ENCODE measurements around the gene ADAM33.

Gene ADAM33, protein sequence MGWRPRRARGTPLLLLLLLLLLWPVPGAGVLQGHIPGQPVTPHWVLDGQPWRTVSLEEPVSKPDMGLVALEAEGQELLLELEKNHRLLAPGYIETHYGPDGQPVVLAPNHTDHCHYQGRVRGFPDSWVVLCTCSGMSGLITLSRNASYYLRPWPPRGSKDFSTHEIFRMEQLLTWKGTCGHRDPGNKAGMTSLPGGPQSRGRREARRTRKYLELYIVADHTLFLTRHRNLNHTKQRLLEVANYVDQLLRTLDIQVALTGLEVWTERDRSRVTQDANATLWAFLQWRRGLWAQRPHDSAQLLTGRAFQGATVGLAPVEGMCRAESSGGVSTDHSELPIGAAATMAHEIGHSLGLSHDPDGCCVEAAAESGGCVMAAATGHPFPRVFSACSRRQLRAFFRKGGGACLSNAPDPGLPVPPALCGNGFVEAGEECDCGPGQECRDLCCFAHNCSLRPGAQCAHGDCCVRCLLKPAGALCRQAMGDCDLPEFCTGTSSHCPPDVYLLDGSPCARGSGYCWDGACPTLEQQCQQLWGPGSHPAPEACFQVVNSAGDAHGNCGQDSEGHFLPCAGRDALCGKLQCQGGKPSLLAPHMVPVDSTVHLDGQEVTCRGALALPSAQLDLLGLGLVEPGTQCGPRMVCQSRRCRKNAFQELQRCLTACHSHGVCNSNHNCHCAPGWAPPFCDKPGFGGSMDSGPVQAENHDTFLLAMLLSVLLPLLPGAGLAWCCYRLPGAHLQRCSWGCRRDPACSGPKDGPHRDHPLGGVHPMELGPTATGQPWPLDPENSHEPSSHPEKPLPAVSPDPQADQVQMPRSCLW

DNA sequence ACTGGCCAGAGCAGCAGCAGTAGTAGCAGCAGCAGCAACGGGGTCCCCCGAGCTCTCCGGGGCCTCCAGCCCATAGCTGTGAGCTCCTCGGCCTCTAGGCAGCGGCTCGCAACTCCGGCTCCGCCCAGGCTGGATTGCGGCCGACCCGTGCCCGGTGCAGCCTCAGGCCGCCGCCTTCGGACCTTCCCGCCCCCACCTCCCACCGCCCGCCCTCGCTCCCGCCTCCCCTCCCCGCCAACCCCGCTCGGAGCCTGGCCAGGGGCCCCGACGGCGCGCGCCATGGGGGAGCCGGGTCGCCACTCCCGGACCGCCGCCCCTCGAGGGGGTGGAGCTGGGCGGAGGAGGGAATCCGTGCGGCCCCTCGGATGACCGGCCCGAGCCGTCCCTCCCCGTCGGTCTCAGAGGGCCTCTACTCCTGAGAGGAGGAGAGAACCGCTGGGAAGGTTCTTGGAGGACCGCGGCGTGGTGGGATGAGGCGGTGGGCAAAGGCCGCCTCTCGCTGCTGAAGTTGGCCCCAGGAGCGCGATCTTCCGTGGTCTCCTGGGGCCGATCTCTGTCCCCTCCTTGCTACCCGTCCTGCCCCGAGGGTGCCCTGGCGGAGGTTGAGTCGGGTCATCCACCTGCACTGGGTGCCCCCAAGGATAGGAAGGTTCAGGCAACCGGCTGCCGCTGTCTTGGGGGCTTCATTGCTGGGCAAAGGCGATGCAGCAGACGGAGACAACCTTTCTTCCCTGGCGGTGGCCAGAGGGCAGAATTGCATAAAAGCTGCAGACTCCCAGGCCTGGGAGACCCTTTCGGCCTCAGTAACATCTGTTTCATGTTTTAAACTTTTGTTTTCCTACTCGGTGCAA is at the start of gene ADAM33:
Gene ADAM33, minus strand, starts transcription at position 80 of the 851 bp plus-strand sequence. Its CDS starts 6 bp downstream, at position 74.
- Histone ChIP-seq H3K4me3 (ENCODE audit: low read depth in 1 of 2, low read length in 1 of 2) (peak within 1 kb of the TSS in 1 of 2 experiments; percentile 7), H3K4me1 (ENCODE audit: control insufficient read depth in 1 of 2, insufficient read depth in 1 of 2, low read depth in 1 of 2, low read length in 1 of 2) (peaks cover 0 to 4% of the 10 kb centered on the region in 2 experiments), H3K27ac (no peak within 1 kb of the TSS), H3K36me3 (no peaks in the 10 kb centered on the region), H3K27me3 (peaks cover 96% of the 10 kb centered on the region), H3K9me3 (no peaks in the 10 kb centered on the region)
- TF ChIP-seq CTCF (IDR thresholded peaks at IDR 0.05), result no peak

DNA sequence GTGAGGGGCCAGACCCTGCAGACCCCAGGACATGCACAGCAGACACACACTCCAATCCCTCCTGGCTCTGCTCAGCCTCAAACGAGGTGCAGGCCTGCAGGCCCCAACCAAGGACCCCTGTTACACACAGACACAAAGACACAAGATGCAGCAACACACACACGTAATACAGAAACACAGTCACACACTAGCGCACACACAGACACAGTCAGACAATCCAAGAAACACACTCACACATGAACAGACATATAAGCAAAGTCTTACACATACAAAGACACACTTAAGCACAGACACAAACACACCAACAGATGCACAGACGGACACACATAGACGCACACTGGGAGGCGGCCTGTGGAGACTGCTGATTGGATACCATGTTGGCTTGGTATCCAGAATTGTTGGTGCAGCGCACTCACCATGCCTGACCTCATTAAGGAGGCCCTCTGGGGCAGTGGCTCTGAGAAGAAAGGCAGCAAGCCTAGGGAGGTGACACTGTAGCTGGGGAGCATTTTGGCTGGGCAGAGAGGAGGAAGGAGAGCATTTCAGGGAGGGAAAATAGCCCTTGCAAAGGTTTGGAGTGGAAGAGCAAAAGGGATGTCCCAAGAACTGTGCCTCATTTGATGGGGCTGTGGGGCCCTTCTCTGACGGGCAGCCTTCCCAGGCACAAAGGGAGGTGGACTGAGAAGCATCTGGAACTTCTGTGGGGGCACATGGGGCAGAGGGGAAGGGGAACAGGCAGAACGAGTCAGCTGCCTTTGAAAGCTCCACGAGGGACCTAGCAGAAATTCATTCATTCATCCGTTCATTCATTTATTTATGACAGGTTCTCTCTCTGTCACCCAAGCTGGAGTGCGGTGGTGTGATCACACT is 49.2 kb upstream of the ADAM33 start:
- Histone ChIP-seq H3K9me3 (no peaks in the 10 kb centered on the region), H3K36me3 (no peaks in the 10 kb centered on the region), H3K27ac (no peak overlapping the region), H3K4me3 (ENCODE audit: low read depth in 1 of 2, low read length in 1 of 2) (no peak overlapping the region), H3K27me3 (peaks cover 96% of the 10 kb centered on the region), H3K4me1 (ENCODE audit: control insufficient read depth in 1 of 2, insufficient read depth in 1 of 2, low read depth in 1 of 2, low read length in 1 of 2) (no peaks in the 10 kb centered on the region)
- no peak for TF ChIP-seq CTCF (IDR thresholded peaks at IDR 0.05)

DNA sequence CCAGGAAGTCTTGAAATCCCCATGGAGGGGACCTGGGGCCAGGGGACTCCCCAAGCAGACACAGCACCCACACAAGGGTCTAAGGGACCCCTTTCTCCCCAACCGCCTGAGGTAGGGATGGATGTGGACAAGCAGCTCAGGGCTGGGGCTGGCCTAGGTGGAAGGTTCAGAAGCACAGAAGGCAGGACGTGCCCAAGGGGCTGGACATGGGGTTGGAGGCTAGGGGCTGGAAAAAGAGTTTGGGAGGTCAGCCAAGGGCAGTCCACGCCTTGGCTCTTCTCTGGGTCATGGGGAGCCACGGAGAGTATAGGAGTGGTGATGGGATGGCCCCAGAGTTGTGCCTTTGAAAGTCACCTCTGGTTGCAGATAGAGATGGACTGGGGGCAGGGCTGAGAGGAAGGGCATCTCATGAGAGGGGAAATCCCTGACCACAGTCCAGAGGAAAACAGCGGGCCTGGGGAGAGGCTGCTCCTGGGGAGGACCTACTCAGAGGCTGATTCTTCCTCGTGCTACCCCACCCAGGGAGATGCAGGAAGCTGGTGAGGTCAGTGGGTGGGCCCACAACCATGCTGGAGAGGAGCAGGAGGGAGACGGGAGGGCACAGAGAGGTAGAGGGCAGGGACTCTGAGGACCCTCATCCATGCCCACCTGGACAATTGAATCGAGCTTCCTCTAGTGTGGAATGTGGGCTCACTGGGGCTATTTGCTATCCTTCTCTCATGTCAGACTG is 48.2 kb upstream of the ADAM33 start:
- no peaks in the 10 kb centered on the region for H3K36me3 ChIP-seq
- no peak overlapping the region for H3K4me3 ChIP-seq (ENCODE audit: low read depth in 1 of 2, low read length in 1 of 2)
- no peaks in the 10 kb centered on the region for H3K9me3 ChIP-seq
- no peaks in the 10 kb centered on the region for H3K4me1 ChIP-seq (ENCODE audit: control insufficient read depth in 1 of 2, insufficient read depth in 1 of 2, low read depth in 1 of 2, low read length in 1 of 2)
- no peak for TF ChIP-seq CTCF (IDR thresholded peaks at IDR 0.05)
- peaks cover 95% of the 10 kb centered on the region for H3K27me3 ChIP-seq
- H3K27ac ChIP-seq, result no peak overlapping the region

GRCh38 chr20:3729378-3729777 is 47.6 kb upstream of the ADAM33 start:
- H3K4me3 ChIP-seq (ENCODE audit: low read depth in 1 of 2, low read length in 1 of 2), result no peak overlapping the region
- no peaks in the 10 kb centered on the region for H3K36me3 ChIP-seq

More at GRCh38 chr20:3729378-3729777, 47.6 kb upstream of the ADAM33 start:
- Histone ChIP-seq H3K9me3 (no peaks in the 10 kb centered on the region), H3K27me3 (peaks cover 90% of the 10 kb centered on the region), H3K27ac (no peak overlapping the region), H3K4me1 (ENCODE audit: control insufficient read depth in 1 of 2, insufficient read depth in 1 of 2, low read depth in 1 of 2, low read length in 1 of 2) (no peaks in the 10 kb centered on the region)
- no peak for TF ChIP-seq CTCF (IDR thresholded peaks at IDR 0.05)
